Measurements from ENCODE around the gene NRARP. TPM values are rescaled to one million over a fixed set of nuclear protein-coding genes. Genes with fewer than 3 reads are reported as not detected.

The NRARP gene
- total and polyA plus RNA-seq, 2 of the 8 experiments (the other 6 are each of a cell fraction or from before 2014, with no cell fraction given) = 32.5 to 37.2 TPM

- TF ChIP-seq CHD7 (IDR thresholded peaks at IDR 0.05; ENCODE audit: insufficient replicate concordance, low read length) (no peak), RBBP5 (IDR thresholded peaks at IDR 0.05; ENCODE audit: borderline replicate concordance, low read depth, low read length) (no peak), NRF1 (IDR thresholded peaks at IDR 0.05; ENCODE audit: low read depth, low read length) (no peak), MAFK (IDR thresholded peaks at IDR 0.05; ENCODE audit: low read depth, low read length) (no peak), JUND (IDR thresholded peaks at IDR 0.05; ENCODE audit: low read length) (no peak), TEAD4 (IDR thresholded peaks at IDR 0.05; ENCODE audit: low read depth, low read length) (no peak), ATF3 (IDR thresholded peaks at IDR 0.05; ENCODE audit: insufficient read depth, low read depth, low read length) (no peak)
Observed at GRCh38 chr9:137266162-137266527, 35.9 kb downstream of the NRARP start (continued).
